Hair follicle dermal papilla cell (primary cell): ENCODE results near the gene ACADVL. TPM values are rescaled to one million over a fixed set of nuclear protein-coding genes. Genes with fewer than 3 reads are reported as not detected.

ENCODE experiments used
- small RNA-seq: library from RNA; depleted of rRNA; stranded (forward); fragments of <200 nt; gene quantifications from one replicate; pipeline ENCODE3, GENCODE V24; 2012
- total RNA-seq: library from RNA; depleted of rRNA; stranded (reverse); fragments of >200 nt; gene quantifications from 2 replicates; pipeline ENCODE4 v1.2.3, GENCODE V29; 2012

ACADVL gene
- 164 and 197 TPM in 2 replicates for total RNA-seq

DNA sequence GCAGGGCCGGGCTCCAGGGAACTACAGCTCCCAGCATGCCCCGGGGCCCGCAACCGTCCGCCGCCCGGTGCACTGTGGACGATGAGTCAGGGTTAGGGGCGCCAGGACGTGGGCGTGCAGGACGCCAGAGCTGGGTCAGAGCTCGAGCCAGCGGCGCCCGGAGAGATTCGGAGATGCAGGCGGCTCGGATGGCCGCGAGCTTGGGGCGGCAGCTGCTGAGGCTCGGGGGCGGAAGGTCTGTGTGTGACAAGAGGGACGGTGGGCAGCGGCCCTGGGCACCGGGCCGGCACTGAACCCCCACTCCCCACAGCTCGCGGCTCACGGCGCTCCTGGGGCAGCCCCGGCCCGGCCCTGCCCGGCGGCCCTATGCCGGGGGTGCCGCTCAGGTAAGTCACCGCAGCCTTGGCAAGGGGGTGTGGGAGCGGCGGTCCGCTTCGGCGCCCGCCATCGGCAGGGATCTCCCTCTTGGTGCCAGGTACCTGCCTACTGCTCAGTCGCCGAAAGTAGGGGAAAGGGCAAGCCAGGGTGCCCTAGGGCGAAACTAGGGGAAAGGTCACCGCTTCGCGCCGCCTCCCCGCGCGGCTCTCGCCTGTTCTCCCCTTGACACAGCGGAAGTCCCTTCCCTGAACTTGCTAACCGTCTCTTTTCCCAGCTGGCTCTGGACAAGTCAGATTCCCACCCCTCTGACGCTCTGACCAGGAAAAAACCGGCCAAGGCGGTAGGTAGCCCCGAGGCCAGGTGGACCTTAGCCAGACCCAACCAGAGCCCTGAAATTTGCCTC, at the start of gene ACADVL, which contains the start of gene DLG4:
ACADVL (plus strand) TSS at position 127 of the 781 bp plus-strand sequence; CDS start at position 174, 47 bp downstream.
DLG4 (minus strand) TSS at position 25 of the 781 bp plus-strand sequence.

DNA sequence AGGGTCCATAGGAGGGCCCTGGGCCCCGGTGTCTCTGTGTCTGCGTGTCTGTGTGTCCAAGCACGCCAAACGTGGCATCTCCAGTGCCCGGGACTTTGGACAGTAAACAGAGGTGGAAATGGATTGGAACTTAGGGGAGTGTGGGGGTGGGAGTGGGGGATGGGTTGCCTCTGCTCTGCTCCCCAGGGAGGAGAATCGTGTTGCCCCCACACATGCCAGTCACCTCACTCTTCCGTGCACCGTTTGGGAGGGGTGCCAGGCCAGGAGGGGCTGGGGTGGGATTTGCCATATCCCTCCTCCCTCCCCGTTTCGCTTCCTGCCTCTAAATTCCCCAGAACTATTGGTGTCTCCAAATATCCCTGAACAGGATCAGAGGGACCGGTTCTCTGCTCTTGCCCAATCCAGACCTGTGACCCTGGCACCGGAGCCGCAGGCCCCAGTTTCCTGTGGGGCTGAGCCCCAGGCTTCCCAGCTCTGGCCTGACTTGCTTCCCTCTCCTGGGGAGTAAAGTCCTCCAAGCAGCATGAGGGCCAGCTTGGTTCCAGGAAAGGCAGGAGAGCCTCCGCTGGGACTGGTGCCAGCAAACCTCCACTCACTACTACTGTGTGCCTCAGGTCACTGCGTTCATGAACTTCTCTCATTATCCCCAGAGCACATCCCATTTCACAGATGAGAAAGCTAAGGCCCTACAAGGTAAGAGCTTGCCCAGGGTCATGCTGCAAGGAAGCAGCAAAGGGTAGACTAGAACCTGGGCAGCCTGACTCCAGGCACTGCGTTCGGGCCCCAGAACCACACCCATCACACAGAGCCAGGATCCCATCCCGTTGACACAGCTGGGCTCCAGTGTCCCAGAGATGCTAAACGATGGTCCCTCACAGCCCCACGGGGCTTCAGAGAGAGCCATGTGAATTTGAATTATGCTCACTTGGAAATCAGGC, 40.2 kb upstream of the ACADVL start, which contains the start of gene ASGR1:
ASGR1 (minus strand) TSS at position 54 of the 938 bp plus-strand sequence. CDS start 807 bp downstream, outside the sequence.

DNA sequence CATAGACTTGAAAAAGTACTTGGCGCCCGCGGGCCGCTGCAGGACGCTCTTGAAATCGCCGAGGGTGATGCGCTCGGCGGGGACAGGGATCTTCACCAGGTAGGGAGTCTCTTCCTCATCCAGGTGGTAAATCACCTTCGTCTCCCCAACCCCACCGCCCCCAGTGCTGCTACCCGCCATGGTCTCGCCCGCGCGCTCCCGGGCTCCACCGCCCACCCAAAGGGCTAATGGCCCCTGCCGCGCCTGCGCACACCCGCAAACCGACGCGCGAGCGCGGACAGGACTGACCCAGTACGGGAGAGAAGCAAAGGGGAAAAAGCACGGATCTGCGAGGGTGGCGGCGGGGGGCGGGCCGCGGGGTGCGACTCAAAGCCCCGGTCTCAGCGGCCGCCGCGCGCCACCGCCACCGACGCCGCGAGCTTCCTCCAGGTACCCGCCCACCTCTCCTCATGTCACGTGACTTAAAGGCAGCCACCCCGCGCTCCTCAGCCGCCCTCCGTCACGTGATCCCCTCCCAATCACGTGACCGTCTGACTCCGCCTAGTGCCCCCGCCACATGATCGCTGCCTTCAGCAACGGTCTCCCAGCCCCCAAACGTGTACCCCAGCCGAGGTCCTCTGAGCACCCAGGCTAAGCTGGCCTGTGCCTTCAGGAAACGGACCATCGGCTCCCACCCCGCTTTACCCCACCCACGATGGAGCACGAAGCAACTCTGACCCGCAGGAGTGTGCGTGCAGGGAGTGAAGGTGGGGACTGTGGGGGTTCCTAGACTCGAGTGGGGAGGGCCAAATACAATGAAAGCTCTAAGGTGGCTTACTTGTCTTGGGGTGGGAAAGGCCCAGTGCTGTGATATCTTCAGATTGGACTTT, 14.6 kb downstream of the ACADVL start, which contains the start of gene DVL2:
DVL2 (minus strand) TSS at position 435 of the 869 bp plus-strand sequence; CDS start at position 180, 255 bp downstream.

DNA sequence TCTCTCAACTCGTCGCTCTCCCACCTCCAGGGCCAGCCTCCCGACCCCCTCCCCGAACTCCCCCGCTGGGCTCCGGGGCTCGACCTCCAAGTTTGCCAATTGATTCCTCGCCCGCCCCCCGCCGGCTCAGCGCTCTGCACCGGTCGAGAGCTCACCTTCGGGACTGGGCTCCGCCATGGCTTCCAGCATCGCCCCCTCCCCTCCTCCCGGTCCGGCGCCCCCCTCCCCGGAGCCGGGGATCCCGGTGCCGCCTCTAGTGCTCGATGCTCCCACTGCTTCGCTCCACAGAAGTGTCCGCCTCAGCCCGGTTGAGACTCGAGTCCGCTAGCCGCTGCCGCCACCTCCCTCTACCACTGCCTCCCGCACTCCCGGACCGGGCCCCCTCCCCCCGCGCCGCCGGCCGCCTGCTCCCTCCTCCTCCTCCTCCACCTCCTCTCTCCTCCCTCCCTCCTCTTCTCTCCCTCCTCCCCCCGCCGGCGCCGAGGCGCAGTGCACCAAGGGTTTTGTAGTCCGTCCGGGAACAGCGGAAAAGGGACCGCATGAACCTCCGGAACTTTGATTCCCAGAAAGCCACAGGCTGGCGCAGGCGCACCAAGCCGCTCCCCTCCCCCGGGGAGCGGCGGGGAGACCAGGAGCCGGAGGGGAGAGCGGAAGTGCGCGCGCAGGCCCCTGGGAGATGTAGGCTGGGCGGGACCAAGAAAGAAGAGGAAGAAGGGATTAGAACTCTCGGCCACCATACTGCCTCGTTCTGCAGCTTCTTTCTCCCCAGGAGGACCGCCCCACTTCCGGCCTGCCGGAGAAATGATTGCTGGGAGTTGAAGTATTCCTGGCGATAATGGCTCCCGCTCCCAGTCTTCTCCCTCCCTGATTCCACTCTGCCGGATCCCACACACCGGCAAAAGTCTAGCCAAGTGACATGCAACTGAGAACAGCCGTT, 19.6 kb downstream of the ACADVL start, which contains the start of gene PHF23:
PHF23 (minus strand) TSS at position 367 of the 937 bp plus-strand sequence; CDS start at position 189, 178 bp downstream.

DNA sequence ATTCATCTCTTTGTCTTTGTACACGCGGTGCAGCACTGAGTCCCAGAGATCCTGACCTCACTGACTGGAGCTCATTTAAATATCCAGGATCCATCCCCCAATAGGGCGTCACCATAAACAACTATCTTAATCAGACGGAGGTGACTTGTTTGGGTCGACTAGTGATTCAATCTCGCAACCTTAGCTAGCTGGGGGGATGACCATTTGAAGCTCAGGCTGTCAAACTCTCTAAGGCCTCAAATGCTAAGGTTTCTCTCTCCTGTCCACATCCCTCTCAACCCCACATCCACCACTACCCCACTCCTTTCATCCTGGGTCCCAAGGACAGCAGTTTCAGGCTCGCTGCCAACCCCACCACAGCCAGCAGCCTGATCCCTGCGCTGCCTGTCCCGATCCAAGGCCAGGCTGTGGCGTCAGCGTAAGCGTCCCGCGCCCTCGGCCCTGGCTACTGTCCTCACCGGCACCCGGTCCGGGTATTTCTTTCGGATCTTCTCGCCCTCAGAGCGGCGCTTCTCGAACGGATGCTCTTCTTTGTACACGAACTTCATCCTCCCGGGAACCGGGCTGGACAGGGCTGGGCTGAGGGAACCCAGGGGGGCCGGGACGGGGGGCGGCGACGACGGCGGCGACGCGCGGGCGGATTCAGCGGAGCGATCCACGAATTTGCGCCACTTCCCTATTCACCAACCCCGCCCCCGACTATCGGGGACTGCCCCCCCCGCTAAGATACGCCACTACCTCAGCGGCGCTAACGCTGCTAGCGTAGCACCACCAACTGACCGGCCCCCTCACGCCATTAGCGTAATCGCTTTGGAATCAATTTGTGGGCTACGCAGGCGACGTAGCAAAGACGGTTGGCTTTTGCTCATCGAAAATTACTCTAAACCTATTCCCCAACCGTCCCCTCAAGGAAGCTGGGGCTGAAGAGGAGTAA, 22.3 kb downstream of the ACADVL start, which contains the start of gene GABARAP:
GABARAP (minus strand) TSS at position 667 of the 934 bp plus-strand sequence; CDS start at position 548, 119 bp downstream.

DNA sequence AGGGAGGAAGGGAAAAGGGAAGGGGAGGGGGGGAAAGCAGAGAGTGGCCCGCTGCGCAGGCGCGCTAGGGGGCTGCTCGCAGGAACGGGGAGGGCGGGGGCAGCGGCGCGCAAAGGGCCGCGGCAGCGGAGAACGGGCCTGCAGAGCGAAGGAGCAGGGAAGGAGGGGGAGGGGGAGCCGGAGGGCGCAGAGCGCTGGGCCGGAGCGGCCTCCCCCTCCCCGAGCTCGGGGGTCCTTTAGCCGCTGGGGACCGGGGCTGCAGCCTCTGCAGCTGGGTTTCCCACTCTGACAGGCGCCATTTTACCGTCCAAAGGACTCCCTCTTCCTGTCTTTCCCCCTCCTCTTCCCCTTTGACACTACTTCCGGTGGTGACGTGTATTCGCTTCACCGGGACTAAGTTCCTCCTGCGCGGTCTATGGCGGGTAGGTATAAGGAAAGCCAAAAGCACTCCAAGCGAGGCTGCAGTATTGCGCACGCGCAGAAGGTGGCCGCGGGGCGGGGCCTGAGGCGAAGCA, 32.0 kb downstream of the ACADVL start, which contains the start of gene CTDNEP1:
CTDNEP1 (minus strand) TSS at position 74 of the 515 bp plus-strand sequence. CDS start 438 bp downstream, outside the sequence.

DNA sequence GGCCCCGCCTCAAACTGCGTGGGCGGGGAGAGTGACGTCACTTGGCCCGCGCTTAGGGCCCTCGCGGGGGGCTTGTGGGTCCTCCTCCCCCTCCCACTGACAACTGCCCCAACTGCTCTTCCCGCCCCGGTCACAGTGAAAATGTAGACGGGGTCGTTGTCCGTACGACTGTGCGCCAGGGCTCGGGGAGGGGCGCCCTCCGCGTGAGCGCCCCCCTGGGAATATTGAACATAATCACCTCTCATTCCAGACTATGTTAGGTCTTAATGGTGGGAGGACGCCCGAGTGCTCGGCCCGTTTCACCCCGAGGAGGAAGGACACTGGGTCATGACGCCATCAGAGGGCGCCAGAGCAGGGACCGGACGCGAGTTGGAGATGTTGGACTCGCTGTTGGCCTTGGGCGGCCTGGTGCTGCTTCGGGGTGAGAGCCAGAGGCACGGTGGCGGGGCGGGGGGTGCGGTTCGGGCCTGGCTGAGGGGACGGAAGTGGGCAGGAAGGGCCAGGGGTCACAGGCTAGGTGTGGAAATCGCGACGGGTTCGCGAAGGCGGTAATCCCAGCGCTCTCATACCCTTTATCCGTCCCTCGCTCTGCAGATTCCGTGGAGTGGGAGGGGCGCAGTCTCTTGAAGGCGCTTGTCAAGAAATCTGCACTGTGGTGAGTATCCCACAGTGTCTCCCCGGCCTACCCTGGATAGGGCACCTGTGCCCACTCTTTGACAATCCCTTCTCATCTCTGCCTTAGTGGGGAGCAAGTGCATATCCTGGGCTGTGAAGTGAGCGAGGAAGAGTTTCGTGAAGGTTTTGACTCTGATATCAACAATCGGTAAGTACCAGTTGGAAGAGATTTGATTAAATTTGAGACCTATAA, 32.7 kb downstream of the ACADVL start, which contains the start of gene ELP5:
ELP5 (plus strand) TSS at position 40 of the 868 bp plus-strand sequence; CDS start at position 376, 336 bp downstream.

DNA sequence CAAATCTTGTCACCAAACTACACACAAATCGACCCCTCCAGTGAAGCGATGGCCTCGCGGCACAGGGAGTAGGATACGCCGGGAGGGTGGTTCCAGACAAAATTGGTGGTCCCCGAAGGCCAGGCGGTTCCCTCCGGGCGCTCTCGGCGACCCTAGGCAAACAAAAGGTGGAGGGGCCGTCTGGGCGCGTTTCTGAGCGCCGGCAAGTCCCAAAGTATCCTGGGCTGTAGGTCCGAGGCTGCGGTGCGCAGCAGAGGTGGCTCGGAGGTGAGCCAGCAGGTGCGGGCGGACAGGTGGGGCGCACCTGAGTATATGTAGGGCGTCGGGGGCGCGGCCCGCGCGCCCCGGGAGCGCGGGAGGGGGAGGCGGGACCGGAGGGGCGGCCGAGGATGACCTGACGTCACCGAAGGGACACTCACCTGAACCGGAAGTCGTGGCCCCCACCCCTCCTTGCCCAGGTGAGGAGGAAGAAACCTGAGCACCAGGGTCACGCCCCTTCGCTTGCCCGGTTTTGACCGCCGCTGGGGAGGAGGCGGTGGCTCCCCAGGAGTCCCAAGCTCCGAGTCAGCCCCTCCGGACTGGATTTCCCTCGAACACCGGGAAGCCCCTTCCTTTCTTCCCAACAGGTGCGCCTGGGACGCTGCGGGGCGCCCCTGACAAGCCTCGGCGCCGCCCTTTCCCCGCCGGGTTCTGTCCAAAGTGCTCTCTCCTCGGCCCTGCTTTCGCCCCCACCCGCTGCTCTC, 42.6 kb downstream of the ACADVL start, which contains the start of gene CLDN7:
CLDN7 (minus strand) TSS at position 287 of the 743 bp plus-strand sequence. CDS start 435 bp downstream, outside the sequence.

Small RNA genes lying within 50 kb of the gene (small RNA-seq; reads per million reads assigned to genes)
- gene AC120057.4: not detected
- 261 reads per million, percentile 99 among the genes with 10 or more reads in this experiment for gene MIR324
- not detected for gene RF00019

Other genes with a start within 250 kb of the ACADVL start
- not detected in 2 replicates for gene ALOX12, start 223.9 kb upstream of the ACADVL start, total RNA-seq
- 35.2 and 76.4 TPM in 2 replicates for gene RNASEK, start 207.3 kb upstream of the ACADVL start, total RNA-seq
- gene BCL6B, start 196.9 kb upstream of the ACADVL start, total RNA-seq: 0.16 and 0.36 TPM in 2 replicates
- 0.73 and 1.1 TPM in 2 replicates for gene SLC16A13, start 183.9 kb upstream of the ACADVL start, total RNA-seq
- gene SLC16A11, start 175.8 kb upstream of the ACADVL start, total RNA-seq: 0.32 and 1.1 TPM in 2 replicates
- not detected in 2 replicates for gene CLEC10A, start 139.7 kb upstream of the ACADVL start, total RNA-seq
- gene ASGR2, start 105.1 kb upstream of the ACADVL start, total RNA-seq: not detected in 2 replicates
- 0.36 and 0.49 TPM in 2 replicates for gene ASGR1, start 40.6 kb upstream of the ACADVL start, total RNA-seq
- 17.4 and 18.9 TPM in 2 replicates for gene DLG4, start 102 bp upstream of the ACADVL start, total RNA-seq
- 112 and 113 TPM in 2 replicates for gene DVL2, start 14.6 kb downstream of the ACADVL start, total RNA-seq
- gene PHF23, start 19.5 kb downstream of the ACADVL start, total RNA-seq: 55.7 and 66.2 TPM in 2 replicates
- gene GABARAP, start 22.5 kb downstream of the ACADVL start, total RNA-seq: 173 and 278 TPM in 2 replicates
- gene CTDNEP1, start 31.8 kb downstream of the ACADVL start, total RNA-seq: 36.0 and 41.2 TPM in 2 replicates
- gene ELP5, start 32.3 kb downstream of the ACADVL start, total RNA-seq: 34.9 and 40.7 TPM in 2 replicates
- gene CLDN7, start 42.5 kb downstream of the ACADVL start, total RNA-seq: 0.24 and 1.8 TPM in 2 replicates
- gene SLC2A4, start 61.8 kb downstream of the ACADVL start, total RNA-seq: under 0.01 and 0.12 TPM in 2 replicates
- gene YBX2, start 74.7 kb downstream of the ACADVL start, total RNA-seq: not detected in 2 replicates
- gene EIF5A, start 87.7 kb downstream of the ACADVL start, total RNA-seq: 428 and 632 TPM in 2 replicates
- 52.0 and 53.2 TPM in 2 replicates for gene GPS2, start 95.4 kb downstream of the ACADVL start, total RNA-seq
- 16.2 TPM in 2 replicates for gene NEURL4, start 109.4 kb downstream of the ACADVL start, total RNA-seq
- gene ACAP1, start 116.6 kb downstream of the ACADVL start, total RNA-seq: 0.97 TPM in 1 of 2 replicates, not detected in the other
- 12.2 and 15.8 TPM in 2 replicates for gene KCTD11, start 132.2 kb downstream of the ACADVL start, total RNA-seq
- gene TMEM95, start 135.2 kb downstream of the ACADVL start, total RNA-seq: not detected in 2 replicates
- 1.7 and 2.4 TPM in 2 replicates for gene TNK1, start 161.2 kb downstream of the ACADVL start, total RNA-seq
- gene PLSCR3, start 174.6 kb downstream of the ACADVL start, total RNA-seq: 26.6 and 29.9 TPM in 2 replicates
- gene TMEM256, start 184.2 kb downstream of the ACADVL start, total RNA-seq: 39.9 and 61.1 TPM in 2 replicates
- gene NLGN2, start 187.9 kb downstream of the ACADVL start, total RNA-seq: 16.9 TPM in 2 replicates
- not detected in 2 replicates for gene SPEM1, start 200.4 kb downstream of the ACADVL start, total RNA-seq
- gene SPEM2, start 205.7 kb downstream of the ACADVL start, total RNA-seq: not detected in 2 replicates
- gene SPEM3, start 208.9 kb downstream of the ACADVL start, total RNA-seq: not detected in 2 replicates
- gene TMEM102, start 215.5 kb downstream of the ACADVL start, total RNA-seq: 2.3 and 4.5 TPM in 2 replicates
- 0.97 and 1.8 TPM in 2 replicates for gene FGF11, start 219.6 kb downstream of the ACADVL start, total RNA-seq
- 6.2 and 7.5 TPM in 2 replicates for gene CHRNB1, start 225.1 kb downstream of the ACADVL start, total RNA-seq